Ramos (cell line): Measurements from ENCODE around the gene KDM8.
"Not testable (repeated sequence)": the region's sequence is repeated elsewhere in the genome, so short reads cannot be mapped to it uniquely, and the experiment has no call there.

Experiments
- in situ Hi-C: fragments of 300-500 bp; cut with MboI; formaldehyde crosslinking; loops from one replicate; pipeline ENCODE4 v1.14.3; 2022; ENCODE audit warnings: low sequenced_read_pairs; ENCODE audit not compliant: unreplicated experiment

The KDM8 gene

DNA sequence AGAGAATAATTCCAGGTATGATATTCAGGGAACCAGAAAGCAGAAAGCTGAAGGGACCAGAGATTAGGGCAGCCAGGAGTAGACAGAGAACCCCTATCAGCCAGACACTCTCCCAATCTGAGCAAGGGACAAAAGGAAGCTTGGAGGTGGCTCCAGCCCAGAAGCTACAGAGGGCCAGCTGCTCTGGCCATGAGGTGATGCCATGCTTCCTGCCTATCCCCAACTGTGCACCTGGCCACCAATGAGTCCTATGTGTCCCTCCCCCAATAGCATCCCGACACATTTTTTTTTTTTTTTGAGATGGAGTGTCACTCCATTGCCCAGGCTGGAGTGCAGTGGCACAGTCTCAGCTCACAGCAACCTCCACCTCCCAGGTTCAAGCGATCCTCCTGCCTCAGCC is 35.3 kb downstream of the KDM8 start:
- in situ Hi-C loops = no loop called here

DNA sequence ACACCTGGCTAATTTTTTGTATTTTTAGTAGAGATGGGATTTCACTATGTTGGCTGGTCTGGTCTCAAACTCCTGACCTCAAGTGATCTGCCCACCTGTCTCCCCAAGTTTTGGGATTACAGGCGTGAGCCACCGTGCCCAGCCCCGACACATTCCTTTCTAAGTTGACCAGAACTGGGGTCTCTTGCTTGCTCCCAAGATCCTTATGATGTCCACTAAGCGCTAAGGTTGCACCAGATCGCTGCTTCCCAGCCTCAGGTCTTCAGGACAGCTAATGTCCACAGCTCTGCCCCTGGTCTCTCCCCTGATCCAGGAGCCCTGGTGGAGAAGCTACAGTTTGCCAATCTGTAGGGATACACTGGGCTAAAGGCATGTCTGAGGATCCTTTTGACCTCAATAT is 35.7 kb downstream of the KDM8 start:
- in situ Hi-C loops = no loop called here

GRCh38 chr16:27239906-27240655 is 36.8 kb downstream of the KDM8 start:
- in situ Hi-C loops = no loop called here

GRCh38 chr16:27240948-27241531 is 37.7 kb downstream of the KDM8 start:
- in situ Hi-C loops = no loop called here

DNA sequence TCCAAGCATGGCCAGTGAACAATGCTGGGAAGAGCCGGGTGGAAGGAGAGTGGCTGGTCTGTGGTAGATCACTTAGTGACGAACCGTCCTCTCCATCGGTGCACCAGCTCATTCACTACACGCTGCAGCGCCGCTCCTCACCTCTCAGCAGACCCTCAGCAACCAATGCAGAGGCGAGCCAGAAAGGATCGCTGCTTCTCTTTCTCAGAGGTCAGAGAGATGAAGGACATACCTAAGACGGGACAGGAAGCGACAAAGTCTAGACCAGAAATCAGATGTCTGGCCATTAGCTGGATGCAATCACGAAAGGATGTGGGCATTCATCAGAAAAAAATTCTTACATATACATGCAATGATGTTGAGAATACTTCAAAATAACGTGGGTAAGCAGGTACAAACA is 38.3 kb downstream of the KDM8 start:
- in situ Hi-C loops = no loop called here

DNA sequence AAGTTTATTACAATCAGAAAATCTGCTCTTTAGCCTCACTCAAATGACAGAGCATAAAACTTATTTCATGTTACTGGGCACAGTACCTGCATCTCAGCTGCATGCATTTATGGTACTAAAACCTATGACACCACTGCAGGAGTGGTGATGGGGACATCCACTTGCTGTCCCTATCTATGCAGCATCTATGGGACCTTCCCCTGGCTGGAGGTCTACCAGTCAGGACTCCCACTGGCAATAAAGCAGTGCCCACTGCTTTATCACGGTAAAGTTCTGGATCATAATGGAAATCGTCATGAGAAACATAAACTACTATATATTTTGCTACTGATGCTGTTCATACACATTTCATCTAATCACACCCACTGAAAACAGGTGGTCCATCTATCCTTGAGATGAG is 39.1 kb downstream of the KDM8 start:
- in situ Hi-C loops = no loop called here

DNA sequence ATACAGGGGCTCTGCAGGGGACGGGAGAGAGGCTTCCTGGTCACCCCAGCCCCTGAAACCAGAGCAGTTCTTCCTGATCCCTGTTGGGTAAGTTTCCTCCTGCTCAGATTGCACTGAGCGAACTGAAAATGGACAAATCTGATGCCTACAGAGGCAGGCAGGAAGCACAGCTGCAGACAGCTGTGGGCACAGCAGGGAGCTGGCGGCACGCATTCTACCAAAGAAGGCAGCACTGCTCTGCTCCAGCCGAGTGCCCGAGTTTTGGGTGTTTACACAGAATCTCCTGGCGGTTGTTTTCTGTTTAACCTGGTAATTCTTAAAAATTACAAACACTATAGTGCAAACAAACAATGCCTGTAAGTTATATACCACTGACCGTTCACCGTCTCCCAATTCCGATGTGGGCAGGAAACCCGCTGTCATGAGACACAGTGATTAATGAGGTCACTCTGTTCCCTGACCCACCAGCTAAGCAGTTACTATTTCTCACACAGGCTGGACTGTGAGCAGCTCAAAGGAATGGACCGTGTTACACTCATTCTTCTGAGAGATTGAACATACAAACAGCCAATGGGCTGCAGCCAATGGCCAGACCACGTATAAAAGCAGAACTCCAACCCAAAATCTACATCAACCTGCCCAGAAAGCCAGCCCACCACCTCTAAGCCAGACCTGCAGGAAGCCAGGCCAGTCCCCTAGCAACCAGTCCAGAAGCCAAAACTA is 39.7 kb downstream of the KDM8 start:
- in situ Hi-C loops = no loop called here

GRCh38 chr16:27243725-27244362 is 40.5 kb downstream of the KDM8 start:
- in situ Hi-C loops = no loop called here

GRCh38 chr16:27244363-27244755 is 41.0 kb downstream of the KDM8 start:
- in situ Hi-C loops = no loop called here

DNA sequence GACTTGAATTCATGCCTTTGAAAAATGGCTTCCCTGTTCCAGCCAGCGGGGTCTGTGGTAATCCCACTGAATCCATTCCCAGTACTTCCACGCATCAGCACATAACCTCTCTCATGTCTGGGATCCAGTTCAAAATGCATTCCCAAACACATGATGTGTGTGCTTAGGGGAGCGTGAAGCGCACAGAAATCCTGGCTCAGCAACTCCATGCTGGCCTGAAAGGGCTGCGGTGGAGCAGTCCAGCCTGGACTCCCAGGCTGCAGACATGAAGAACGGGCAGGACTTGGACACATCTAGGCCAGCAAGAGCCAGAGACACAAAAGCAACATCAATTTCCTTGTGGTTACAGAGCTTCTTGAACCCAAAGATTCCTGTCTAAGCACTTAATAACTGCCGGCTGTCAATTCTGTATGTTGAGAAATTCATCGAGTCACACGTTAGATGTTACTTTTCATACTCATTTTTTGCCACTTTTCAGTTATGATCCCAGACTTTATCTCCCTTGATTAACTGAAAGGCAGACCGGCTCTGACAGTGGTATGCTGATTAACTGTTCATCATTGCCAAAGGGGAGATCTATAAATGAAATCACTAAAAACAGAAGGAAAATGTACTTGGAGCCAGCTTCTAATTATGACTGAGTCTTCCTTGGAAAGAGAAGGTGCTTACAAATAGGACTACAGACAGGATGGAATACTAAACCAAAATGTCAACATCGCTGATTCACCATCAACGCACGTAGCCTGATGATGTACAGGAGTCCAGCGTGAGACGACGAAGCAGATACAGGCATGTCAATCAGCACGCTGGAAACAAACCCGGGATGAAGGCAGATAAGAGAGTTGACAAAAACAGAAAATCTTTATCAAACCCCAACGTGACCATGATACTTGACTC is 42.2 kb downstream of the KDM8 start:
- in situ Hi-C loops = no loop called here

DNA sequence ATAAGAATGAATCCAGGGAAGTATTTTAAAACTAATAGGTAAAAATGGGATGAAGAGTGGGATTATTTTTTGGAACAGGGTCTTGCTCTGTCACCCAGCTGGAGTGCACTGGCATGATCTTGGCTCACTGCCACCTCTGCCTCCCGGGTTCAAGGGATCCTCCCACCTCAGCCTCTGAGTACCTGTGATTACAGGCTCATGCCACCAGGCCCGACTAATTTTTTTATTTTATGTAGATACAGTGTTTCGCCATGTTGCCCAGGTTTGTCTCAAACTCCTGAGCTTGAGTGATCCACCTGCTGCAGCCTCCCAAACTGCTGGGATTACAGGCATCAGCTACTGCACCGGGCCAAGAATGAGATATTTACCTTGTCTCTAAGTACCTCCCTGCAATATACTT is 43.1 kb downstream of the KDM8 start:
- in situ Hi-C loops = no loop called here

GRCh38 chr16:27247076-27247475 is 43.8 kb downstream of the KDM8 start:
- in situ Hi-C loops = not testable (repeated sequence)

- in situ Hi-C loops = no loop called here
Observed at GRCh38 chr16:27248036-27248435, 44.7 kb downstream of the KDM8 start.

DNA sequence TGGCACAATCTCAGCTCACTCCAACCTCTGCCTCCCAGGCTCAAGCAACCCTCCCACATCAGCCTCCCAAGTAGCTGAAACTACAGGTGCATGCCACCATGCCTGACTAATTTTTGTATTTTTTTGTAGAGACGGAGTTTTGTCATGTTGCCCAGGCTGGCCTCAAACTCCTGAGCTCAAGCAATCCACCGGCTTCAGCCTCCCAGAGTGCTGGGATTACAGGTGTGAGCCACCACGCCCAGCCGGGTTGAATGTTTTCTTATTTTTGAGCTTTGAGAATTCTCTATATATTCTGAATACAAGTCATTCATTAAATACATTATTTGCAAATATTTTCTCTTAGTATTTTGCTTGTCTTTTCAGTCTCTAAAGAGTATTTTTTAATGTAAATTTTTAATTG is 45.6 kb downstream of the KDM8 start:
- in situ Hi-C loops = not testable (repeated sequence)

DNA sequence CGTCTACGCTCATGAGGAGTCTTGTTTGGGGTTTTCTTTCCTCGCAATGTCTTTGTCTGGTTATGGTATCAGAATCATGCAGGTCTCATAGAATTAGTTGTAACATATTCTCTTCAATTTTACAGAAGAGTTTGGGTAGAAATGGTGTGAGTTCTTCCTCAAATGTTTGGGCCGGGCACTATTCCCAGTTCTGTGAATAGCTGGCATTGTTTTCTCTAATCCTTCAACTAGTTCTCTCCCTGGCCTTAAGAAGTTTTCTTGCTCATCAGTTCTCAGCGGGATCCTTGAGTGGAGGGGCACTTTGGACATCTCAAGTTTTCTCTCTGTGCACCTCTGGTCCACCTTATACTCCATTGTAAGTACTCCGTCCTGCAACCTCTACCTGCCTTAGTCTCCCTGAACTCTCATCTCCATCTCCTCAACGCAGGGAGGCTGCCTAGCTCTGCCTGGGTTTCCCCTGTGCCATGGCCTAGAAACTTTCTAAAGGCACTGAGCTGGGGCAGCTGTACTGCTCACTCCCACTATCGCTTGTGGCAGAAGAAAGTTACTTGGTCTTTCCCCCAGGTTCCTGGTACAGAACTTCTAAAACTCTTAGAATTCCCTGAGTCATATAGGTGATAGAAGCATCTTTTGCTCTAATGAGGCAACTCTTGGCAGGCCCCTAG is 48.3 kb downstream of the KDM8 start:
- in situ Hi-C loops = no loop called here

GRCh38 chr16:27252206-27252585 is 48.9 kb downstream of the KDM8 start:
- in situ Hi-C loops = no loop called here

- in situ Hi-C loops = no loop called here
Observed at GRCh38 chr16:27253526-27253930, 50.2 kb downstream of the KDM8 start.

DNA sequence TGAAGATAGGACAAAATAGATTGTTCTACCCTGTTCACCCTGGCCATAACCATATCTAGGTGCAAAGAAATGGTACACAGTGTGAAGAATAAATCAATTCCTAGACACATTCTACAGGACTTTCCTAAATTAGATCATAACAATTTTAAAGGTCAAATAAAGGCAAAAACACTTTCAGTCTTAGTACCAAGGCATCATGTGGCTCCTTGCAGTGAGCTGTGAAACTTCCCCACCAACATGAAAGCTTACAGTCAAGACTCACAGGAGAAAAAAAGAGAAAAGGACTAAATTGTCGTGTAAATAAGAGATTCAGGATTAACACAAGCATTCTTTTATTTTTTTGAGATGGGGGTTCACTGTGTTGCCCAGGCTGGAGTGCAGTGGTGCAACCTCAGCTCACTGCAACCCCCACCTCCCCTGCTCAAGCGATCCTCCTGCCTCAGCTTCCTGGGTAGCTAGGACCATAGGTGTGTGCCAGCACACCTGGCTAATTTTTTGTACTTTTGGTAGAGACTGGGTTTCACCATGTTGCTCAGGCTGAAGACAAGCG is 51.0 kb downstream of the KDM8 start:
- in situ Hi-C loops = no loop called here

DNA sequence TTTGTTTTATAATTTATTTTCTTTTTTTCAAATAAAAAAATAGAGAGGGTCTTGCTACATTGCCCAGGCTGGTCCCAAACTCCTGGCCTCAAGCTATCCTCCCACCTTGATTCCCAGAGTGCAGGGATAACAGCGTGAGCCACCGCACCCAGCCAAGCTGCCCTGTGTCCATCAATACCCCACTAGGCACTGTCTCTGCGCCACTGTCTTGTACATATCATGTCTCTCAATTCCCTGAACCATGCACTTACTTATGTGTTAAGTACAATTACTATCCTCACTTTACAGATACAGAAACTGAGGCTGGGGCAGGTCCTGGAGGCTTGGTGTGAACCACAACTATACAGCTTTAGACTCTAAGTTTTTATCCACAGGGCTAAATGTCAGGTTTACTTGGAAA is 53.5 kb downstream of the KDM8 start:
- in situ Hi-C loops = no loop called here
